Sigmoid colon (tissue), 4 donors: ENCODE results near the gene POU2F3.

Experiments used
- EP300 ChIP-seq, 4 donors: sonication (generic); formaldehyde crosslinking; IDR thresholded peaks; one replicate each; pipeline ENCODE4 v1.6.1; 2017; ENCODE audit warnings: antibody characterized with exemption in 4 of 4
- POLR2A ChIP-seq, 2 donors: fragments of 450-650 bp; IDR thresholded peaks; one replicate each; pipeline ENCODE4 v1.6.1; 2016; ENCODE audit warnings: antibody characterized with exemption in 2 of 2, mild to moderate bottlenecking in 2 of 2, moderate library complexity in 2 of 2
- POLR2AphosphoS5 ChIP-seq, 4 donors: sonication (generic); formaldehyde crosslinking; IDR thresholded peaks; one replicate each; pipeline ENCODE4 v1.6.1; 2017; ENCODE audit warnings: antibody characterized with exemption in 4 of 4
- TF ChIP-seq, protein P1 (sequence below), 4 experiments: fragments of 450-650 bp in 3 of 4; fragments of 200-600 bp in 1 of 4; IDR thresholded peaks; one replicate each; pipeline ENCODE4 v1.5.1; 2016 to 2019; ENCODE audit warnings: antibody characterized with exemption in 4 of 4, mild to moderate bottlenecking in 3 of 4, moderate library complexity in 2 of 4

DNA sequence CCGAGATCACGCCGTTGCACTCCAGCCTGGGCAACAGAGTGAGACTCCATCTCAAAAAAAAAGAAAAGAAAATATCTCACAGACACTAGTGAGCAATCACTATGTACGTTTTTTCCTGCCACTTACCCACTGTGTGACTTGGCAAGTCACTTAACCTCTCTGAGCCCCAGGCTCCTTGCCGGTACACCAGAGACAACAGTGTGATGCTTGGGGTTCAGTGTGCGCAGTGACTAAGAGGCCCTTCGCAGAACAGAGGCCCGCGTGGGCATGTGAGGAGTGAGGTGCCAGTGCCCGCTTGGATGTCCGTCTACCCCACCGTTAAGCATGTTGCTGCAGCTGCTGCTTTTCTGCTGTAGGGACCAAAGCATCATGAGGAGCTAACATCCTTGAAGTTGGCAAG is 22.4 kb upstream of the POU2F3 start:
- TF ChIP-seq, protein P1, sequence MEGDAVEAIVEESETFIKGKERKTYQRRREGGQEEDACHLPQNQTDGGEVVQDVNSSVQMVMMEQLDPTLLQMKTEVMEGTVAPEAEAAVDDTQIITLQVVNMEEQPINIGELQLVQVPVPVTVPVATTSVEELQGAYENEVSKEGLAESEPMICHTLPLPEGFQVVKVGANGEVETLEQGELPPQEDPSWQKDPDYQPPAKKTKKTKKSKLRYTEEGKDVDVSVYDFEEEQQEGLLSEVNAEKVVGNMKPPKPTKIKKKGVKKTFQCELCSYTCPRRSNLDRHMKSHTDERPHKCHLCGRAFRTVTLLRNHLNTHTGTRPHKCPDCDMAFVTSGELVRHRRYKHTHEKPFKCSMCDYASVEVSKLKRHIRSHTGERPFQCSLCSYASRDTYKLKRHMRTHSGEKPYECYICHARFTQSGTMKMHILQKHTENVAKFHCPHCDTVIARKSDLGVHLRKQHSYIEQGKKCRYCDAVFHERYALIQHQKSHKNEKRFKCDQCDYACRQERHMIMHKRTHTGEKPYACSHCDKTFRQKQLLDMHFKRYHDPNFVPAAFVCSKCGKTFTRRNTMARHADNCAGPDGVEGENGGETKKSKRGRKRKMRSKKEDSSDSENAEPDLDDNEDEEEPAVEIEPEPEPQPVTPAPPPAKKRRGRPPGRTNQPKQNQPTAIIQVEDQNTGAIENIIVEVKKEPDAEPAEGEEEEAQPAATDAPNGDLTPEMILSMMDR (IDR thresholded peaks at IDR 0.05), result no peak
- TF ChIP-seq POLR2A (IDR thresholded peaks at IDR 0.05) (no peak), EP300 (IDR thresholded peaks at IDR 0.05) (no peak), POLR2AphosphoS5 (IDR thresholded peaks at IDR 0.05) (no peak)
